HG02970 (cell line): ENCODE measurements around the gene DACH2.

Experiments used
- ATAC-seq: cut with Tn5 transposase; IDR thresholded peaks from one replicate; pipeline ENCODE4 v1.9.1; 2021; ENCODE audit warnings: mild to moderate bottlenecking, moderate library complexity, moderate number of reproducible peaks; ENCODE audit not compliant: unreplicated experiment, low FRiP score

The DACH2 gene

GRCh38 chrX:86714441-86714840 lies 566.2 kb downstream of the DACH2 start:
- no peak for ATAC-seq

GRCh38 chrX:86724277-86724676 lies 576.0 kb downstream of the DACH2 start:
- no peak for ATAC-seq

GRCh38 chrX:86747091-86747490 lies 598.8 kb downstream of the DACH2 start:
- ATAC-seq = no peak

- ATAC-seq = no peak
Observed at GRCh38 chrX:86805241-86805640, 657.0 kb downstream of the DACH2 start.

GRCh38 chrX:86806786-86807185 lies 658.5 kb downstream of the DACH2 start:
- ATAC-seq = no peak

- no peak for ATAC-seq
Observed at GRCh38 chrX:86809651-86810050, 661.4 kb downstream of the DACH2 start.

- ATAC-seq = no peak
Observed at GRCh38 chrX:86829786-86830185, 681.5 kb downstream of the DACH2 start.

- ATAC-seq = no peak
Observed at GRCh38 chrX:86830685-86831084, 682.4 kb downstream of the DACH2 start.

- ATAC-seq = no peak
Observed at GRCh38 chrX:86845101-86845500, 696.9 kb downstream of the DACH2 start.
